HUES6 (cell line): Measurements from ENCODE around the gene RELB.

Experiments used
- H3K27ac ChIP-seq: 2 replicates; pipeline ENCODE4 v1.7.0; 2013; ENCODE audit warnings: low read depth, mild to moderate bottlenecking, low read length, inconsistent platforms
- H3K27me3 ChIP-seq: 2 replicates; pipeline ENCODE4 v1.6.1; 2013; ENCODE audit warnings: low read length; ENCODE audit not compliant: control insufficient read depth, insufficient read depth
- H3K36me3 ChIP-seq: 2 replicates; pipeline ENCODE4 v1.6.1; 2013; ENCODE audit warnings: low read length; ENCODE audit not compliant: control insufficient read depth, insufficient read depth
- H3K4me1 ChIP-seq: 2 replicates; pipeline ENCODE4 v1.6.1; 2013; ENCODE audit warnings: low read length; ENCODE audit not compliant: control insufficient read depth, insufficient read depth
- H3K4me3 ChIP-seq: 2 replicates; pipeline ENCODE4 v1.5.1; 2013; ENCODE audit warnings: low read depth, low read length
- H3K9ac ChIP-seq: one replicate; pipeline ENCODE4 v1.6.1; 2013; ENCODE audit warnings: mild to moderate bottlenecking, low read length
- H3K9me3 ChIP-seq: 2 replicates; pipeline ENCODE4 v1.6.1; 2013; ENCODE audit warnings: low read depth, low read length; ENCODE audit not compliant: control insufficient read depth, insufficient read depth

The RELB gene

DNA sequence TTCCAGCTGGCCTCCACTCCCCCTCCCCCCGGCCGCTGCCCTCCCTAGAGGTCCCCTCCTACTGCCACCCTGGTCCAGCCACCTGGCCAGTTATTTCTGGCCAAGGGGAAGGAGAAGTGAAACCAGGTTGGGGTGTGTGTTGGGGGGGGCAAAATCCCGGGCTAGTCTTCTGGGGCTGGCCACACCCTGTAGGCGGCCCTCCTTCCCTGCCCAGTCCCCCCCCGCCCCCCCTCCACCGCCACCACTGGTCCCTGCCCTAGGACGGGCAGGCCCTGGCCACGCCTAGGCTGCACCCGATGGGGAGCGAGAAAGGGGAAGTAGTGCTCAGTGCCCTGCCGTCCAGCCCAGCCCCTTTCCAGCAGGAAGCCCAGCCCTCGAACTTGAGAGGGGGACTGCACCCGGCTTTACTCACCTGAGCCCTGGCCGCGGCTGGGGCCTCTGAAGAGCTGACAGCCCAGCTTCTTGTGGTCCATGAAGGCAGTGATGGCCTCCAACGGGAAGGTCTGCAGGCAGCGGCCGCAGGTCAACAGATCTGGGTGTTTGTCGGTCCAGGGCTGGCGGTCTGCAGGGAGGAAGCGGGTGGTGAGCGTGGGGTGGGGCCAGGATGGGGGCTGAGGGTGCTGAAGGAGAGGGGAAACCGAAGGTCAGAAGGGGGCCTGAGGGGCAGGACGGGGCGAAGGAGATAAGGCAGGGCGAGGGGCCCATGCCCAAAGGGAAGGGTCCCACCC lies 74.2 kb downstream of the RELB start:
- Histone ChIP-seq H3K9me3 (no peaks in the 10 kb centered on the region), H3K36me3 (peaks cover 28% of the 10 kb centered on the region), H3K9ac (peak overlapping the region; percentile 71), H3K4me1 (peaks cover 32% of the 10 kb centered on the region), H3K27ac (peak overlapping the region; percentile 67; the same call in 1 of the 2 replicates), H3K4me3 (peak overlapping the region; percentile 78), H3K27me3 (no peaks in the 10 kb centered on the region)

DNA sequence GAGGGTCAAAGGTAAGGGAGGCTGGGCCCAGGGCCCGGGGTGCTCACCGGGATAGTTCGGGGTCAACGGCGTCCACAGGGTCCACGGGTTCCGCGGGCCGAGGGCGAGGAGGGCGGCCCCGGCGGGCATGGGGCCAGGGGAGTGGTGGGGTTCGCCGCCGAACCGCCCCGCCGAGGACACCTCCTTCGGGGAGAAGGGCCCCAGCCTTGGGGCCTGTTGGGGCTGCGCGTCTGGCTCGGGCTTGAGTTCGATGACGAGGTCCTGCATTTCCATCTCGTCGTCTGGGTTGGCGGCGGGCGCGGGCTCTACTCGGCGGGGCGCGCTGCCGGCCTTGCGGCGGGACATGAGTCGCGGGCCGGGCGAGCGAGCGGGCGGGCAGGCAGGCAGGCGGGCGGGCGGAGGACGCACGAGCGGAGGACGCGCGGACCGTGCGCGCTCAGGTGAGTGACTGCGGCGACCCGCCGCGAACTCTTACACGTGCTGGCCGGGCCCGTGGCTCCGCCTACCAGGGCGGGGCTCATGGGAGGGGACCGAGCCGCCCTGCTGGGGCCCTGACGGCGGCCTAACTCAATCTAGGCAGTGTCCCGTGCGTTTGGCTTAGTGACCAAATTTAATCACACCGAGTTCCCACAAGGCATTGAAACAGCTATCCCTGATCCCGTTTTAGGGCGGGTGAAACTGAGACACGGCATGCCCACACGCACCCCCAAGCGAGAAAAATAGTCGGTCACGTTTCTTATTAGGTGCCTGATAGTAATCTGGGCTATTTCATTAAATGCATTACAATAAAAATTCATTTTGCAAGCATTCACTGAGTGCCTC lies 75.0 kb downstream of the RELB start, which contains the start of gene ZNF296:
Gene ZNF296, minus strand, starts transcription at position 450 of the 822 bp plus-strand sequence. Its CDS starts 105 bp downstream, at position 345.
- peak within 1 kb of the TSS; percentile 78 for H3K4me3 ChIP-seq
- H3K9me3 ChIP-seq = no peaks in the 10 kb centered on the region
- H3K9ac ChIP-seq = peak within 1 kb of the TSS; percentile 71
- peaks cover 21% of the 10 kb centered on the region for H3K36me3 ChIP-seq
- peaks cover 38% of the 10 kb centered on the region for H3K4me1 ChIP-seq
- peak within 1 kb of the TSS; percentile 67; the same call in 1 of the 2 replicates for H3K27ac ChIP-seq
- H3K27me3 ChIP-seq = no peaks in the 10 kb centered on the region

DNA sequence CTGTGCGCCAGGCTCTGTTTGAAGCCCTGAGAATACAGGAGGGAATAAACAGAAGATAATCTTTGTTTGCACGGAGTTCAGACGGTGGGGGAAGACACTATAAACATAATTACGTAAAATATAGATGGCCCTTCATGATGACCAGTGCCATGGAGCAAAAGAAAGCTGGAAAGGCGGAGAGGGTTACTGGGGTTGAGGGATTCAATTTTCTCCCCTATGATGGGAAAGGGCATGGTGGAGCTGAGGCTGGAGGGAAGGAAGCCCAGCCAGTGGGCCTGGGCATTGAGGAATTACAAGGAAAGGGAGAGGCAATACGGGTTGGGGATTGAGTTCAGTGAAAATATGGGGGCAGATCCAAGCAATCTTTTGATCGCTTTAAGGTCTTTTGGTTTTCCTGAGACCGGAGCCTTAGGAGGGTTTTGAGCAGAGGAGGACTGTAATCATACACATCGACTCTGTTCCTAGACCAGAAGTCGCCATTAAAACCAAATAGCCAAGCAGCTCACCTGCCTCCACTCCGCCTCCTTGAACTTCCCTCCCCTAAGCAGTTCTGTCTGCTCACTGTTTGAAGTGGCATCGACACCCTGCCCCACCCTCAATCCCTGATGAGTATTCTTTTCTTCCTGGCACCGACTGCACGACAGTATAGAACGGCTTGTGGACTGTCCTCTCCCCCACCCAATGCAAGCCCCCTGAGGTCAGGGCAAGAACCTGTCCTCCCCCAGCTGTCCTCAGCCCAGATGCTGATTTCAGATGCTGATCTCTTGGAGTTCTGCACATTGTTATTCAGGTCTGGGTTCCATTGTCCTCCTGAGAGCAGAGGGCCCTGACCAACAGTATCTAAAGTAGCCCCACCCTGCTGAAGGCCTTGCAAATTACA lies 75.8 kb downstream of the RELB start:
- H3K4me1 ChIP-seq = peaks cover 43% of the 10 kb centered on the region
- peak overlapping the region; percentile 49; the same call in 1 of the 2 replicates for H3K27ac ChIP-seq
- H3K9me3 ChIP-seq = no peaks in the 10 kb centered on the region
- peak overlapping the region; percentile 78 for H3K4me3 ChIP-seq
- no peaks in the 10 kb centered on the region for H3K27me3 ChIP-seq
- H3K36me3 ChIP-seq = peaks cover 20% of the 10 kb centered on the region
- H3K9ac ChIP-seq = peak overlapping the region; percentile 21

DNA sequence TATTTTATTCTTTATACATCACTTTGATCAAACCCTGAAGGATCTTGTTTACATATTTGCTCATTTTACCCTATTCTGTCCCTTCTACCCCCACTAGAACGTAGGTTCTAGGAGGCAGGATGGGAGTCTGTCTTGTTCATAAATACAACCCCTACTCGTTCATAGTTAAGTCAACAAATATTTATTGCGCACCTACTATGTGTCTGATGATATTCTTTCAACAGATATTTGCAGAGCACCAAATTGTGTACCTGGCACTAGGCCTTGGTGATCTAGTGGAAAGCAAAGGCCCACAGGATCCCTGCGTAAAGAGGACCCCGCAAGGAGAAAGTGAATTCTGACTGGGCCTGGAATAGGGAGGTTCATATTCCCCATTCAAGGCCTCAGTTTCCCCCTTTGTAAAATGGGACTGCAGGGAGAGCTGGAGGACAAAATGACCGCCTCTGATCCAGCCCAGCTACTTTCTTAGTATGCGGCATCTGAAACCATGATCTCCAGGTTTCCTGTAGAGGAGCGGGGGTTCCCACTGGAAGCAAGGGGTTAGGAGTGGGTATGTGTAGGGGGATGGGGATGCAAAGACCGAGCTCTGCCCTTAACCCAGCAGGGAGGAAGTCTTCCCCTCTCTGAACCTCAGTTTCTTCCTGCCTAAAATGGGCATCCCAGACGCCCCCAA lies 77.3 kb downstream of the RELB start:
- Histone ChIP-seq H3K36me3 (peaks cover 20% of the 10 kb centered on the region), H3K4me3 (peak overlapping the region; percentile 92), H3K9ac (peak overlapping the region; percentile 98), H3K9me3 (no peaks in the 10 kb centered on the region), H3K27ac (peak overlapping the region; percentile 93), H3K4me1 (peaks cover 46% of the 10 kb centered on the region), H3K27me3 (no peaks in the 10 kb centered on the region)

DNA sequence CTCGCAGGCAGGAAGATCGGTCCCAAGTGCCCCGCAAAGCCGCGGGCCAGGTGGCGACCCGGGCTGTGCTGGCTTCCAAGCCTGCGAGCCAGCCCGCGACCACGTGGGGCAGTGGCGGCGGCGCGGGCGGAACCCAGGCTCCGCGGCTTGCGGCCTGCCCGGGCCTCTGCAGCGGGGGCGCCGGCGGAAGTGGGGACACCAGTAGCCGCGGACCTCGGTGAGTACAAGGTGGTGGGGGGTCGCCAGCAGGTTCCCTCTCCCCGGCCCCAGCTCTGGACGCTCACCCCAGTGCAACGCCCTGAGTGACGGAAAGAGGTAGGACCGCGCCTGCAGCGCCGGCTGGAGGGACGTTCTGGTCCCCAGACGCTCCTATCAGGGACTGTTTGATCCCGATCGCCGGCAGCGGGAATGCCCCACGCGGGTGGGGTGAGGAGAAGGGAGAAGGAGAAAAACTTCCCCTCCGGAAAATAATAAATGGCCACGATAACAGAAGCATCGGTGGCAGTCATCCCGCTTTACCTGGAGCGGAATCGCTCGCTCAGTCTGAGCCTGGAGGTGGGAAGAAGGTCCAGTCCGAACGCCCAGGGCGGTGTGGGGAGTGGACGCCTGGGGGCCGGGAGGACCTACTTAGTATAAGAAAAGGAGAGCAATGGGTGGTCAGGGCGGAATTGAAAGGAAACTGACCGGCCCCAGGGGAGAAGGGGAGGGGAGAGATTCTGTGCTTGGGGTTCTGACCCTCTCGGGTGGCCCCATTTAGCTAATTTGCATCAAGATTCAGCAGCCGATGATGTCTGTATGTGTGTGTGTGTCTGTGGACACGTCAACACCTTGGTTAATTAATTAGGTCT lies 78.0 kb downstream of the RELB start, which contains the start of gene GEMIN7:
Gene GEMIN7, plus strand, starts transcription at position 198 of the 848 bp plus-strand sequence. CDS start 10,855 bp downstream, outside the sequence.
- peaks cover 18% of the 10 kb centered on the region for H3K36me3 ChIP-seq
- peak within 1 kb of the TSS; percentile 93 for H3K27ac ChIP-seq
- H3K4me3 ChIP-seq = peak within 1 kb of the TSS; percentile 92
- no peaks in the 10 kb centered on the region for H3K27me3 ChIP-seq
- no peaks in the 10 kb centered on the region for H3K9me3 ChIP-seq
- peaks cover 46% of the 10 kb centered on the region for H3K4me1 ChIP-seq
- peak within 1 kb of the TSS; percentile 98 for H3K9ac ChIP-seq

DNA sequence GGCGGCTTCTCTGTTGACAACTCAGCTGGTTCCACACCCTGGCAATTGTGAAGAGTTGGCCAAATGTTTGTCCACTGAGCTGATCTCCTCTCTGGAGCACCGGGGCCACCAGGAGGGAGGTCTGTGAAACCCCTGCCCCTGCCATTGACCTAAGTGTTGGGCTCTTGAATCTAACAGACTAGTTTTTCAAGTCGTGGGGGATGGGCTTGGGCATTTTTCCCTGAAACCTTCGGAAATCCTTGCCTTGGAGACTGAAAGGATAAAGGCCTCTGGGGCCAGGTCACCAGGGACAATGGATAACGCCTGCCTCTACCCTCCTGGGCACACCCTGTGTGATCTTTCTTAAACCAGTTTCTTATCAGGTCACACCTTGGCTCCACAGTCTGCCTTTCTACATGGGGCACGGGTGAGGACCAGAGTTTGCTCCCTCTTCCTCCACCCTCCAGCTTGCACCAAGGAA lies 78.7 kb downstream of the RELB start:
- no peaks in the 10 kb centered on the region for H3K9me3 ChIP-seq
- no peaks in the 10 kb centered on the region for H3K27me3 ChIP-seq
- peak overlapping the region; percentile 92 for H3K4me3 ChIP-seq
- H3K9ac ChIP-seq = peak overlapping the region; percentile 98
- peaks cover 15% of the 10 kb centered on the region for H3K36me3 ChIP-seq
- H3K4me1 ChIP-seq = peaks cover 41% of the 10 kb centered on the region
- H3K27ac ChIP-seq = peak overlapping the region; percentile 93

DNA sequence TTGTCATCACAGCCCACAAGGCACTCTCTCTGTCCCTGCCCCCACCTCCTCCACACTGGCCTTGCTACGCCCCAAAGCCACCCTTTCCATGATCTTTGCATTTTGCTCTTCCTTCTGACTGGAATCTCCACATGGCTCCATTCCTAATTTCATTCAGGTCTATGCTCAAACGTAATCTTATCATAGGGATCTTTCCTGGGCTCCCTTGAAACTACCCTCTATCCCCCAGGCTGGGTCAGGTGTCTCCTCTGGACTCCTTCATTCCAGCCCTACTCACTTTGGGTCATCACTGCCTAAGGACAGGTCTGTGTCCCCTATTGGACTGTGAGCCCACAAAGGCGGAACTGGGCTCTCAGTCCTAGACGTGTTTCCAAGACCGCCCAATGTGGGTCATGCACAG lies 80.9 kb downstream of the RELB start:
- H3K4me3 ChIP-seq = no peak overlapping the region
- H3K9me3 ChIP-seq = no peaks in the 10 kb centered on the region
- no peak overlapping the region for H3K27ac ChIP-seq
- H3K4me1 ChIP-seq = peaks cover 34% of the 10 kb centered on the region
- no peaks in the 10 kb centered on the region for H3K27me3 ChIP-seq
- H3K36me3 ChIP-seq = peaks cover 25% of the 10 kb centered on the region
- H3K9ac ChIP-seq = no peak overlapping the region

DNA sequence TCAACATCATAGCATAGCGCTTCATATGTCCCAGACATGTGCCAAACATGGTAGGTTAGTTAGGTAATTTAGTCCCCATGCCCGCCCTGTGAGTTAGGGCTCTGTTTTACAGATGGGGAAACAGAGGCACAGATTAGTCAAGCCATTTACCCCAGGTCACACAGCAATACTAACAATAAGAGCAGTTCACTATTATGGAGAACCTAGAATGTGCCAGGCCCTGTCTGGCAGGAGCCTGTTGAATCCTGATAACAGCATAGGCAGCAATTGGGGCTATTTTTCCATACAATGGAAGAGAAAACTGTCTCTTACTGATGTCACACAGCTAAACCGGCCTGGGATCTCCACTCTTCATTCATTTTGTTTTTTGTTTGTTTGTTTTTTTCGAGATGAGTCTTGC lies 85.2 kb downstream of the RELB start:
- Histone ChIP-seq H3K4me1 (peaks cover 22% of the 10 kb centered on the region), H3K9me3 (no peaks in the 10 kb centered on the region), H3K27ac (no peak overlapping the region), H3K27me3 (no peaks in the 10 kb centered on the region), H3K4me3 (no peak overlapping the region), H3K36me3 (peaks cover 45% of the 10 kb centered on the region), H3K9ac (no peak overlapping the region)

DNA sequence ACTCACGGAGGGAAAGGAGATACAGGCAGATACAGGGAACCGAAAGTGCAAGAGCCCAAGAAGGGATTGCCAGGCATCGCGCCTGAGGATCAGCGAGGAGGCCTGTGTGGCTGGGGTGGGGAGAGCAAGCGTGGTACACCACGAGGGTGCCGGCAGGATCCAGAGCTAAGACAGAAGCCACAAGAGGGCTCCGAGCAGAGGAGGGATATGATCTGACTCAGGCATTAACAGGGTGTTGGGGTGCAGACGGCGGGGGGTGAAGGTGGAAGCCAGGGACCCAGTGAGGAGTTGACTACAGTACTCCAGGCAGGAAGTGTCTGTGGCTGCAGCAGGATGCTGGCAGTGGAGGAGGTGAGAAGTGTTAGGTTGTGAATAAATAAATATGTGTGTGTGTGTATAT lies 86.3 kb downstream of the RELB start:
- Histone ChIP-seq H3K36me3 (peaks cover 35% of the 10 kb centered on the region), H3K27ac (no peak overlapping the region), H3K27me3 (no peaks in the 10 kb centered on the region), H3K9me3 (no peaks in the 10 kb centered on the region), H3K4me1 (peaks cover 13% of the 10 kb centered on the region), H3K9ac (no peak overlapping the region), H3K4me3 (no peak overlapping the region)
